Measurements from ENCODE around the gene IRF2BP1. TPM values are rescaled to one million over a fixed set of nuclear protein-coding genes. Genes with fewer than 3 reads are reported as not detected.

IRF2BP1 gene
- total and polyA plus RNA-seq, 2 of the 13 experiments (the other 11 are each of a cell fraction or from before 2014, with no cell fraction given), result 4.3 to 14.3 TPM

DNA sequence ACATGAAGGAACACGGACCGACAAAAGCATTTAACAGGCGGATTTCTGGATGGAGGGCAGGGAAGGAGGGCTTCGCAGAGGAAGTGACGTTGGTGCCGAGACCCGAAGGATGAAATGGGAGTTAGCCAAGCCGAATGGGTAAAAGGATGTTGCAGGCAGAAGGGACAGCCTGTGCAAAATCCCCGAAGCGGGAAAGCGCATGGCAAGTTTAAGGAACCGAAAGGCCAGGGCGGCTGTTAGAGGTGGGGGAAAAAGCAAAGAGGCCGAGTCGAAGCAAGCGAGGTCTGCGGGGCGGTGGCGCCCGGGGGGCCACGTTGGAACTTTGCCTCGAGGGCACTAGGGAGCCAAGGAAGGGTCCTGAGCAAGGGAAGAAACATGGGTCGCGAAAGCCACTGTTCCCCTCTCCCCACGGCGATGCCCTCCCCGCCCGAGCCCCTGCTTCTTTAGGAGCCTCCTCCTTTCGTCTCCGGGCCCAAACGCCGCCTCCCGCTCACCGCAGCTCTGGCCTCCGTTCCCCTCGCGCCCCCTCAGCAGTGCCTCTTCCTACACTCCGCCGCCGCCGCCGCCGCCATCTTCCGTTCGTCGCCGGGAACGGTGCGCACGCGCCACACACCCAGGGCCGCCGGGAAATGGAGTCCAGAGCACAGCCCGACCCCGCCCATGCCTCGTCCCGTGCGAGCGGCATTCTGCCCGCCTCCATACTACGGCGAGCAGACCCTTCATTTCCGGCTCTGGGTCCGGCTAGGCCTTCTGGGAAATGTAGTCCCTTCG lies 23.2 kb downstream of the IRF2BP1 start, which contains the start of gene SYMPK (continued):
- TF ChIP-seq ZNF558 (CRISPR knock-in tag; IDR thresholded peaks at IDR 0.05; ENCODE audit: borderline replicate concordance), result no peak
- TF ChIP-seq, protein P1, sequence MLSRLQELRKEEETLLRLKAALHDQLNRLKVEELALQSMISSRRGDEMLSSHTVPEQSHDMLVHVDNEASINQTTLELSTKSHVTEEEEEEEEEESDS (CRISPR knock-in tag; IDR thresholded peaks at IDR 0.05; ENCODE audit: borderline replicate concordance), result no peak
- 0 out of 2 replicates have a peak, but pooled peaks have one; percentile 14 for TF ChIP-seq ARID3A (IDR thresholded peaks at IDR 0.05; ENCODE audit: low read depth, low read length)
- no peak for TF ChIP-seq ZNF713 (CRISPR knock-in tag; IDR thresholded peaks at IDR 0.05)
- TF ChIP-seq REL (CRISPR knock-in tag; conservative IDR thresholded peaks at IDR 0.05), result no peak
- TF ChIP-seq SETDB1 (CRISPR knock-in tag; IDR thresholded peaks at IDR 0.05; ENCODE audit: borderline replicate concordance), result no peak
- peak; percentile 33; the same call in 1 of the 2 replicates for TF ChIP-seq ZNF362 (CRISPR knock-in tag; IDR thresholded peaks at IDR 0.05; ENCODE audit: borderline replicate concordance)
- TF ChIP-seq, protein P2, sequence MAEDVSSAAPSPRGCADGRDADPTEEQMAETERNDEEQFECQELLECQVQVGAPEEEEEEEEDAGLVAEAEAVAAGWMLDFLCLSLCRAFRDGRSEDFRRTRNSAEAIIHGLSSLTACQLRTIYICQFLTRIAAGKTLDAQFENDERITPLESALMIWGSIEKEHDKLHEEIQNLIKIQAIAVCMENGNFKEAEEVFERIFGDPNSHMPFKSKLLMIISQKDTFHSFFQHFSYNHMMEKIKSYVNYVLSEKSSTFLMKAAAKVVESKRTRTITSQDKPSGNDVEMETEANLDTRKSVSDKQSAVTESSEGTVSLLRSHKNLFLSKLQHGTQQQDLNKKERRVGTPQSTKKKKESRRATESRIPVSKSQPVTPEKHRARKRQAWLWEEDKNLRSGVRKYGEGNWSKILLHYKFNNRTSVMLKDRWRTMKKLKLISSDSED (CRISPR knock-in tag; IDR thresholded peaks at IDR 0.05), result no peak
- TF ChIP-seq SALL1 (CRISPR knock-in tag; IDR thresholded peaks at IDR 0.05), result peak; percentile 64
- no peak for TF ChIP-seq ZBTB20 (CRISPR knock-in tag; IDR thresholded peaks at IDR 0.05; ENCODE audit: borderline replicate concordance, low read depth)
- TF ChIP-seq ZMYM4 (CRISPR knock-in tag; IDR thresholded peaks at IDR 0.05), result peak; percentile 67; the same call in 1 of the 2 replicates
- peak; percentile 55; the same call in 1 of the 2 replicates for TF ChIP-seq CCDC6 (CRISPR knock-in tag; IDR thresholded peaks at IDR 0.05)
- TF ChIP-seq, protein P3, sequence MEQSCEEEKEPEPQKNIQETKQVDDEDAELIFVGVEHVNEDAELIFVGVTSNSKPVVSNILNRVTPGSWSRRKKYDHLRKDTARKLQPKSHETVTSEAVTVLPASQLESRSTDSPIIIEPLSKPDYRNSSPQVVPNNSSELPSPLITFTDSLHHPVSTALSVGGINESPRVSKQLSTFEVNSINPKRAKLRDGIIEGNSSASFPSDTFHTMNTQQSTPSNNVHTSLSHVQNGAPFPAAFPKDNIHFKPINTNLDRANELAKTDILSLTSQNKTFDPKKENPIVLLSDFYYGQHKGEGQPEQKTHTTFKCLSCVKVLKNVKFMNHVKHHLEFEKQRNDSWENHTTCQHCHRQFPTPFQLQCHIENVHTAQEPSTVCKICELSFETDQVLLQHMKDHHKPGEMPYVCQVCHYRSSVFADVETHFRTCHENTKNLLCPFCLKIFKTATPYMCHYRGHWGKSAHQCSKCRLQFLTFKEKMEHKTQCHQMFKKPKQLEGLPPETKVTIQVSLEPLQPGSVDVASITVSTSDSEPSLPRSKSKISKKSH (CRISPR knock-in tag; IDR thresholded peaks at IDR 0.05; ENCODE audit: borderline replicate concordance), result no peak; the same call in 1 of the 2 replicates
- peak; percentile 50; the same call in 1 of the 2 replicates for TF ChIP-seq NKX3-1 (CRISPR knock-in tag; IDR thresholded peaks at IDR 0.05)
- TF ChIP-seq EZH2 (conservative IDR thresholded peaks at IDR 0.05; ENCODE audit: low read depth, low read length), result no peak
- TF ChIP-seq, protein P4, sequence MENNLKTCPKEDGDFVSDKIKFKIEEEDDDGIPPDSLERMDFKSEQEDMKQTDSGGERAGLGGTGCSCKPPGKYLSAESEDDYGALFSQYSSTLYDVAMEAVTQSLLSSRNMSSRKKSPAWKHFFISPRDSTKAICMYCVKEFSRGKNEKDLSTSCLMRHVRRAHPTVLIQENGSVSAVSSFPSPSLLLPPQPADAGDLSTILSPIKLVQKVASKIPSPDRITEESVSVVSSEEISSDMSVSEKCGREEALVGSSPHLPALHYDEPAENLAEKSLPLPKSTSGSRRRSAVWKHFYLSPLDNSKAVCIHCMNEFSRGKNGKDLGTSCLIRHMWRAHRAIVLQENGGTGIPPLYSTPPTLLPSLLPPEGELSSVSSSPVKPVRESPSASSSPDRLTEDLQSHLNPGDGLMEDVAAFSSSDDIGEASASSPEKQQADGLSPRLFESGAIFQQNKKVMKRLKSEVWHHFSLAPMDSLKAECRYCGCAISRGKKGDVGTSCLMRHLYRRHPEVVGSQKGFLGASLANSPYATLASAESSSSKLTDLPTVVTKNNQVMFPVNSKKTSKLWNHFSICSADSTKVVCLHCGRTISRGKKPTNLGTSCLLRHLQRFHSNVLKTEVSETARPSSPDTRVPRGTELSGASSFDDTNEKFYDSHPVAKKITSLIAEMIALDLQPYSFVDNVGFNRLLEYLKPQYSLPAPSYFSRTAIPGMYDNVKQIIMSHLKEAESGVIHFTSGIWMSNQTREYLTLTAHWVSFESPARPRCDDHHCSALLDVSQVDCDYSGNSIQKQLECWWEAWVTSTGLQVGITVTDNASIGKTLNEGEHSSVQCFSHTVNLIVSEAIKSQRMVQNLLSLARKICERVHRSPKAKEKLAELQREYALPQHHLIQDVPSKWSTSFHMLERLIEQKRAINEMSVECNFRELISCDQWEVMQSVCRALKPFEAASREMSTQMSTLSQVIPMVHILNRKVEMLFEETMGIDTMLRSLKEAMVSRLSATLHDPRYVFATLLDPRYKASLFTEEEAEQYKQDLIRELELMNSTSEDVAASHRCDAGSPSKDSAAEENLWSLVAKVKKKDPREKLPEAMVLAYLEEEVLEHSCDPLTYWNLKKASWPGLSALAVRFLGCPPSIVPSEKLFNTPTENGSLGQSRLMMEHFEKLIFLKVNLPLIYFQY (CRISPR knock-in tag; IDR thresholded peaks at IDR 0.05; ENCODE audit: borderline replicate concordance), result no peak
- TF ChIP-seq RBFOX2 (IDR thresholded peaks at IDR 0.05; ENCODE audit: low read depth, low read length), result peak; percentile 95
- 0 out of 2 replicates have a peak, but pooled peaks have one; percentile 29 for TF ChIP-seq MED13 (CRISPR knock-in tag; IDR thresholded peaks at IDR 0.05)

All from HepG2 (cell line).